H9 (cell line): ENCODE data around the gene C19orf25. TPM values are rescaled to one million over a fixed set of nuclear protein-coding genes. Genes with fewer than 3 reads are reported as not detected.

Experiments used
- DNase-seq: peaks from one replicate; pipeline ENCODE4 v3.0.0-alpha.2; 2017
- H2AFZ ChIP-seq: one replicate; pipeline ENCODE4 v1.6.1; 2013; ENCODE audit warnings: mild to moderate bottlenecking, low read length, control low read depth, moderate library complexity
- H2AK5ac ChIP-seq: 2 replicates; pipeline ENCODE4 v1.6.1; 2013; ENCODE audit warnings: low read length, control low read depth, mixed read lengths; ENCODE audit not compliant: insufficient read length
- H2BK120ac ChIP-seq: one replicate; pipeline ENCODE4 v1.6.1; 2013; ENCODE audit warnings: low read depth, mild to moderate bottlenecking, low read length, control low read depth, inconsistent platforms; ENCODE audit not compliant: poor library complexity, severe bottlenecking
- H2BK12ac ChIP-seq: 2 replicates; pipeline ENCODE4 v1.6.1; 2013; ENCODE audit warnings: low read length, control low read depth, mixed read lengths, low read depth; ENCODE audit not compliant: insufficient read length
- H2BK15ac ChIP-seq: 2 replicates; pipeline ENCODE4 v1.6.1; 2013; ENCODE audit warnings: low read depth, low read length, control low read depth
- H2BK20ac ChIP-seq: one replicate; pipeline ENCODE4 v1.6.1; 2013; ENCODE audit warnings: low read depth, mild to moderate bottlenecking, low read length, control low read depth, inconsistent platforms; ENCODE audit not compliant: poor library complexity, severe bottlenecking
- H2BK5ac ChIP-seq: 2 replicates; pipeline ENCODE4 v1.6.1; 2013; ENCODE audit warnings: low read length, control low read depth, mixed read lengths; ENCODE audit not compliant: insufficient read length
- H3K14ac ChIP-seq: 2 replicates; pipeline ENCODE4 v1.6.1; 2013; ENCODE audit warnings: low read length, control low read depth; ENCODE audit not compliant: insufficient read depth
- H3K18ac ChIP-seq: 2 replicates; pipeline ENCODE4 v1.6.1; 2013; ENCODE audit warnings: low read depth, mild to moderate bottlenecking, mixed read lengths, low read length, control low read depth; ENCODE audit not compliant: insufficient read length
- H3K23ac ChIP-seq: 2 replicates; pipeline ENCODE4 v1.6.1; 2013; ENCODE audit warnings: low read length, control low read depth, mixed read lengths, low read depth; ENCODE audit not compliant: insufficient read length
- H3K23me2 ChIP-seq: 2 replicates; pipeline ENCODE4 v1.6.1; 2013; ENCODE audit warnings: low read depth, mild to moderate bottlenecking, mixed read lengths, low read length, control low read depth; ENCODE audit not compliant: insufficient read length, poor library complexity, severe bottlenecking
- H3K27ac ChIP-seq: 2 replicates; pipeline ENCODE4 v1.5.1; 2013; ENCODE audit warnings: low read length, control low read depth, mixed read lengths, low read depth; ENCODE audit not compliant: insufficient read length
- H3K27me3 ChIP-seq: 2 replicates; pipeline ENCODE4 v1.6.1; 2013; ENCODE audit warnings: low read length, control low read depth, inconsistent platforms; ENCODE audit not compliant: insufficient read depth
- H3K4ac ChIP-seq: 2 replicates; pipeline ENCODE4 v1.6.1; 2013; ENCODE audit warnings: low read depth, mild to moderate bottlenecking, control low read depth, inconsistent platforms, low read length, moderate library complexity
- H3K4me1 ChIP-seq: 2 replicates; pipeline ENCODE4 v1.6.1; 2013; ENCODE audit warnings: low read length, control low read depth, inconsistent platforms; ENCODE audit not compliant: insufficient read depth
- H3K4me2 ChIP-seq: 2 replicates; pipeline ENCODE4 v1.6.1; 2013; ENCODE audit warnings: low read length, control low read depth, mixed read lengths; ENCODE audit not compliant: insufficient read length, insufficient read depth
- H3K56ac ChIP-seq: 2 replicates; pipeline ENCODE4 v1.6.1; 2013; ENCODE audit warnings: low read depth, mild to moderate bottlenecking, mixed read lengths, low read length, control low read depth; ENCODE audit not compliant: insufficient read length
- H3K79me1 ChIP-seq: 2 replicates; pipeline ENCODE4 v1.6.1; 2013; ENCODE audit warnings: low read depth, mild to moderate bottlenecking, moderate library complexity, low read length, control low read depth, inconsistent platforms; ENCODE audit not compliant: insufficient read depth, poor library complexity, severe bottlenecking
- H3K79me2 ChIP-seq: 2 replicates; pipeline ENCODE4 v1.6.1; 2013; ENCODE audit warnings: low read length, control low read depth, inconsistent platforms; ENCODE audit not compliant: insufficient read depth
- H3K9ac ChIP-seq: 2 replicates; pipeline ENCODE4 v1.6.1; 2013; ENCODE audit warnings: low read length, control low read depth, mixed read lengths; ENCODE audit not compliant: insufficient read length; ENCODE audit errors: extremely low read depth
- H3K9me3 ChIP-seq: one replicate; pipeline ENCODE4 v1.6.1; 2013; ENCODE audit warnings: low read depth, low read length, inconsistent platforms; ENCODE audit not compliant: control insufficient read depth
- H3T11ph ChIP-seq: one replicate; pipeline ENCODE4 v1.6.1; 2013; ENCODE audit warnings: mild to moderate bottlenecking, low read length, control low read depth, inconsistent platforms
- H4K20me1 ChIP-seq: one replicate; pipeline ENCODE4 v1.6.1; 2013; ENCODE audit not compliant: control insufficient read depth, insufficient read length, insufficient read depth
- H4K5ac ChIP-seq: 2 replicates; pipeline ENCODE4 v1.6.1; 2013; ENCODE audit warnings: low read depth, mild to moderate bottlenecking, mixed read lengths, low read length, control low read depth; ENCODE audit not compliant: insufficient read length
- H4K8ac ChIP-seq: replicated peaks from 2 replicates; pipeline ENCODE4 v1.6.1; 2013; ENCODE audit warnings: low read length, control low read depth, mixed read lengths, low read depth; ENCODE audit not compliant: insufficient read length
- H4K91ac ChIP-seq: 2 replicates; pipeline ENCODE4 v1.6.1; 2013; ENCODE audit warnings: low read depth, mild to moderate bottlenecking, moderate library complexity, mixed read lengths, low read length, control low read depth; ENCODE audit not compliant: insufficient read length
- H3K27ac Mint-ChIP-seq, 3 experiments: 2 replicates in 2 of 3; 3 replicates in 1 of 3; pipeline ENCODE4 v1.8.0; 2020 to 2021; ENCODE audit warnings: mixed read lengths in 3 of 3, mild to moderate bottlenecking in 1 of 3, moderate library complexity in 1 of 3
- H3K27me3 Mint-ChIP-seq: 2 replicates; pipeline ENCODE4 v1.8.0; 2021; ENCODE audit warnings: low read depth, mild to moderate bottlenecking, moderate library complexity, mixed read lengths
- H3K36me3 Mint-ChIP-seq, 3 experiments: 2 replicates in 2 of 3; 3 replicates in 1 of 3; pipeline ENCODE4 v1.8.0; 2020 to 2021; ENCODE audit warnings: low read depth in 3 of 3, mixed read lengths in 3 of 3; ENCODE audit not compliant: insufficient read depth in 1 of 3
- H3K4me1 Mint-ChIP-seq, 2 experiments: 2 replicates each; pipeline ENCODE4 v1.8.0; 2020; ENCODE audit warnings: mixed read lengths in 2 of 2
- H3K4me3 Mint-ChIP-seq, 2 experiments: 2 replicates in 1 of 2; 3 replicates in 1 of 2; pipeline ENCODE4 v1.8.0; 2020 to 2021; ENCODE audit warnings: mild to moderate bottlenecking in 2 of 2, mixed read lengths in 2 of 2, moderate library complexity in 1 of 2
- H3K9me3 Mint-ChIP-seq, 2 experiments: 2 replicates in 1 of 2; 3 replicates in 1 of 2; pipeline ENCODE4 v1.8.0; 2020; ENCODE audit warnings: mild to moderate bottlenecking in 2 of 2, mixed read lengths in 2 of 2, moderate library complexity in 1 of 2
- WGBS: extraction: QIAGEN DNeasy Blood & Tissue Kit; methylation state at CpG from one replicate; pipeline ENCODE4 v1.1.7; 2013; ENCODE audit warnings: missing lambda C conversion rate, low lambda C conversion rate, mixed read lengths; ENCODE audit not compliant: insufficient read length; ENCODE audit errors: extremely low coverage; 5-methylcytosine and 5-hydroxymethylcytosine counted together
- total RNA-seq: library from RNA; stranded (reverse); gene quantifications from 2 replicates; pipeline ENCODE4 v1.2.1, GENCODE V29; 2021
- TF ChIP-seq, protein P1 (sequence below): fragments of 200-600 bp; sonication (generic); conservative IDR thresholded peaks from 3 replicates; pipeline ENCODE4 v1.8.0; 2021; ENCODE audit warnings: antibody characterized with exemption, mild to moderate bottlenecking

The C19orf25 gene
- total RNA-seq, 1 experiment from 2014 or later = 36.8 TPM

DNA sequence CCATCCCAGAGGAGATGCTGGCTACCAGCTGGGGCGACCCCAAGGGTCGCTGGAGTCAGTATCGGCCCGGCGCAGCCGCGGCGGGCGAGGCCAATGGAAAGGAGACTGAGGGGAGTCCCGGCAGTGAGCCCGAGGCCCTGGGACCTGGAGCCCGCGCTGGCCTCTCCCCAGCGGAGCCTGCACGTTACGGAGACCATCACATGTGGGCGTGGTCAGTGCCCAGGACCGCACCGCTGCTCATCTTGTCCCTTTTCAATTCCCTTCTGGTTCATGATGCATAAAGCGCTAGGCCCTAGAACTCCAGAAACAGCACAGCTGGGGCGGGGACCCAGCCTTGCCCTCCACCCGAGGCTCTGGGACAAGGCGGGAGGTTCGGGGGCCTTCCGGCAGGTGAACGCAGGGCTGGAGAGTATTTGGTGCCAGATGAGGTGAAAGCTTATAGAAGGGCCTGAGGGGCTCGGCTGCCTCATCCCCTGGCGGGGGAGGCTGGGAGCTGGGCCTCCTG lies 8.0 kb downstream of the C19orf25 start:
- TF ChIP-seq, protein P1, sequence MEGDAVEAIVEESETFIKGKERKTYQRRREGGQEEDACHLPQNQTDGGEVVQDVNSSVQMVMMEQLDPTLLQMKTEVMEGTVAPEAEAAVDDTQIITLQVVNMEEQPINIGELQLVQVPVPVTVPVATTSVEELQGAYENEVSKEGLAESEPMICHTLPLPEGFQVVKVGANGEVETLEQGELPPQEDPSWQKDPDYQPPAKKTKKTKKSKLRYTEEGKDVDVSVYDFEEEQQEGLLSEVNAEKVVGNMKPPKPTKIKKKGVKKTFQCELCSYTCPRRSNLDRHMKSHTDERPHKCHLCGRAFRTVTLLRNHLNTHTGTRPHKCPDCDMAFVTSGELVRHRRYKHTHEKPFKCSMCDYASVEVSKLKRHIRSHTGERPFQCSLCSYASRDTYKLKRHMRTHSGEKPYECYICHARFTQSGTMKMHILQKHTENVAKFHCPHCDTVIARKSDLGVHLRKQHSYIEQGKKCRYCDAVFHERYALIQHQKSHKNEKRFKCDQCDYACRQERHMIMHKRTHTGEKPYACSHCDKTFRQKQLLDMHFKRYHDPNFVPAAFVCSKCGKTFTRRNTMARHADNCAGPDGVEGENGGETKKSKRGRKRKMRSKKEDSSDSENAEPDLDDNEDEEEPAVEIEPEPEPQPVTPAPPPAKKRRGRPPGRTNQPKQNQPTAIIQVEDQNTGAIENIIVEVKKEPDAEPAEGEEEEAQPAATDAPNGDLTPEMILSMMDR = peak; percentile 41; the same call in 1 of the 3 replicates
- DNase-seq = peak; percentile 84
- H2BK15ac ChIP-seq = no peak overlapping the region
- no peak overlapping the region for H2BK120ac ChIP-seq
- no peak overlapping the region for H2BK5ac ChIP-seq
- no peak overlapping the region for H3K18ac ChIP-seq
- no CpG with 5 or more reads among the region's 28 CpGs for WGBS
- H4K8ac ChIP-seq = no peak overlapping the region
- H3K9me3 ChIP-seq = no peaks in the 10 kb centered on the region
- no peak overlapping the region for H3T11ph ChIP-seq
- Mint-ChIP-seq H3K27ac (no peak overlapping the region), H3K4me1 (peaks cover 2 to 9% of the 10 kb centered on the region in 2 experiments; a peak in 3 of 4 replicates), H3K4me3 (peak overlapping the region; percentile 38 to 75; a peak in 4 of 5 replicates), H3K36me3 (0 out of 7 replicates have a peak, but pooled peaks cover 0 to 3% (median 0%) of the 10 kb centered on the region in 3 experiments), H3K27me3 (peaks cover 63% of the 10 kb centered on the region), H3K9me3 (no peaks in the 10 kb centered on the region)
- no peak overlapping the region for H3K4ac ChIP-seq
- H4K20me1 ChIP-seq = peaks cover 3% of the 10 kb centered on the region
- no peaks in the 10 kb centered on the region for H3K79me2 ChIP-seq
- no peak overlapping the region for H4K5ac ChIP-seq
- H3K9ac ChIP-seq = no peak overlapping the region
- no peak overlapping the region for H2BK20ac ChIP-seq
- H3K27me3 ChIP-seq = peaks cover 43% of the 10 kb centered on the region
- no peak overlapping the region for H3K14ac ChIP-seq
- no peak overlapping the region for H3K23ac ChIP-seq
- peaks cover 9% of the 10 kb centered on the region for H3K23me2 ChIP-seq
- no peak overlapping the region for H2AFZ ChIP-seq
- no peak overlapping the region for H2BK12ac ChIP-seq
- H3K4me2 ChIP-seq = peak overlapping the region; percentile 11
- no peaks in the 10 kb centered on the region for H3K4me1 ChIP-seq
- no peak overlapping the region for H2AK5ac ChIP-seq
- no peaks in the 10 kb centered on the region for H3K79me1 ChIP-seq
- H4K91ac ChIP-seq = no peak overlapping the region
- no peak overlapping the region for H3K56ac ChIP-seq
- no peak overlapping the region for H3K27ac ChIP-seq
